ENCODE results near the gene SLC30A1. TPM values are rescaled to one million over a fixed set of nuclear protein-coding genes. Genes with fewer than 3 reads are reported as not detected.

SLC30A1 gene
- total and polyA plus RNA-seq, 2 of the 8 experiments (the other 6 are each of a cell fraction or from before 2014, with no cell fraction given), result 4.5 to 14.0 TPM

GRCh38 chr1:211612786-211613107, 33.8 kb upstream of the SLC30A1 start (continued):
- TF ChIP-seq CHD7 (IDR thresholded peaks at IDR 0.05; ENCODE audit: insufficient replicate concordance, low read length) (no peak), JUN (IDR thresholded peaks at IDR 0.05; ENCODE audit: low read depth, low read length) (no peak), SP4 (IDR thresholded peaks at IDR 0.05; ENCODE audit: low read length) (no peak), CBX5 (IDR thresholded peaks at IDR 0.05; ENCODE audit: low read depth, low read length) (no peak)
